Smooth muscle cell (in vitro differentiated cells): ENCODE data around the gene UBN2. TPM values are rescaled to one million over a fixed set of nuclear protein-coding genes. Genes with fewer than 3 reads are reported as not detected.

Experiments
- DNase-seq: peaks from one replicate; lab custom pipeline; 2025; ENCODE audit not compliant: unreplicated experiment; lab: John Stamatoyannopoulos, UW
- H2AFZ ChIP-seq: fragments of 200-600 bp; sonication (generic); 2 replicates; pipeline ENCODE4 v1.6.0; 2016; ENCODE audit warnings: antibody characterized with exemption, low read depth, mild to moderate bottlenecking
- H3F3A ChIP-seq: fragments of 200-600 bp; sonication (generic); 2 replicates; pipeline ENCODE4 v1.6.0; 2017; ENCODE audit warnings: antibody characterized with exemption, low read depth
- H3K27ac ChIP-seq: fragments of 200-600 bp; sonication (generic); 2 replicates; pipeline ENCODE4 v1.5.1; 2016; ENCODE audit warnings: low read depth, mild to moderate bottlenecking
- H3K27me3 ChIP-seq: fragments of 200-600 bp; sonication (generic); 2 replicates; pipeline ENCODE4 v1.6.1; 2016; ENCODE audit warnings: low read depth, mild to moderate bottlenecking
- H3K36me3 ChIP-seq: fragments of 200-600 bp; sonication (generic); 2 replicates; pipeline ENCODE4 v1.5.1; 2016; ENCODE audit warnings: low read depth
- H3K4me1 ChIP-seq: fragments of 200-600 bp; sonication (generic); 2 replicates; pipeline ENCODE4 v1.5.1; 2016; ENCODE audit warnings: low read depth
- H3K4me2 ChIP-seq: fragments of 200-600 bp; sonication (generic); 2 replicates; pipeline ENCODE4 v1.6.0; 2016; ENCODE audit warnings: mild to moderate bottlenecking
- H3K4me3 ChIP-seq: fragments of 200-600 bp; sonication (generic); 2 replicates; pipeline ENCODE4 v1.5.1; 2016; ENCODE audit warnings: mild to moderate bottlenecking
- H3K79me2 ChIP-seq: fragments of 200-600 bp; sonication (generic); 2 replicates; pipeline ENCODE4 v1.6.0; 2016; ENCODE audit warnings: low read depth, mild to moderate bottlenecking
- H3K9ac ChIP-seq: fragments of 200-600 bp; sonication (generic); 2 replicates; pipeline ENCODE4 v1.6.0; 2016; ENCODE audit warnings: low read depth
- H3K9me3 ChIP-seq: fragments of 200-600 bp; sonication (generic); replicated peaks from 2 replicates; pipeline ENCODE4 v1.5.1; 2016; ENCODE audit warnings: low read depth
- H4K20me1 ChIP-seq: fragments of 200-600 bp; sonication (generic); 2 replicates; pipeline ENCODE4 v1.6.0; 2016; ENCODE audit warnings: low read depth
- CTCF ChIP-seq: fragments of 200-600 bp; sonication (generic); IDR thresholded peaks from 2 replicates; pipeline ENCODE4 v1.5.1; 2017; ENCODE audit warnings: borderline replicate concordance, mild to moderate bottlenecking, antibody characterized with exemption; ENCODE audit not compliant: insufficient read depth, poor library complexity, severe bottlenecking
- WGBS: methylation state at CpG from one replicate; pipeline ENCODE4 v1.1.7; 2016; ENCODE audit warnings: low lambda C conversion rate; 5-methylcytosine and 5-hydroxymethylcytosine counted together
- polyA plus RNA-seq: library from polyadenylated mRNA; unstranded; fragments of >200 nt; fragmentation: Nextera tagmentation; extraction: Ambion mirVana; gene quantifications from 2 replicates; pipeline ENCODE4 v1.2.1, GENCODE V29; 2016
- total RNA-seq: library from RNA; depleted of rRNA; stranded (reverse); fragments of >200 nt; gene quantifications from 2 replicates; pipeline ENCODE4 v1.2.3, GENCODE V29; 2014

The UBN2 gene
- total and polyA plus RNA-seq, 2 experiments from 2014 or later, result 2.5 to 13.4 TPM

- peaks cover 2% of the 10 kb centered on the region for H3K9me3 ChIP-seq
- H3K4me2 ChIP-seq, result no peak overlapping the region
- DNase-seq, result no peak
- H4K20me1 ChIP-seq, result no peaks in the 10 kb centered on the region
- H3K9ac ChIP-seq, result no peak overlapping the region
- H3F3A ChIP-seq, result no peaks in the 10 kb centered on the region
- no peak overlapping the region for H3K4me3 ChIP-seq
- TF ChIP-seq CTCF, result no peak
- H3K36me3 ChIP-seq, result no peaks in the 10 kb centered on the region
- H3K27ac ChIP-seq, result no peak overlapping the region
- H3K4me1 ChIP-seq, result no peaks in the 10 kb centered on the region
- no peak overlapping the region for H2AFZ ChIP-seq
- H3K27me3 ChIP-seq, result no peaks in the 10 kb centered on the region
- 95% methylated on average over 2 of the region's 2 CpGs for WGBS
- H3K79me2 ChIP-seq, result no peaks in the 10 kb centered on the region
Measured at GRCh38 chr7:139200382-139200781, 30.7 kb upstream of the UBN2 start.

- H3K9ac ChIP-seq, result no peak overlapping the region
- DNase-seq, result no peak
- peaks cover 13% of the 10 kb centered on the region for H3K9me3 ChIP-seq
- H2AFZ ChIP-seq, result no peak overlapping the region
- no peaks in the 10 kb centered on the region for H3K79me2 ChIP-seq
- no peaks in the 10 kb centered on the region for H3K4me1 ChIP-seq
- no peak for TF ChIP-seq CTCF
- H3F3A ChIP-seq, result no peaks in the 10 kb centered on the region
- no peak overlapping the region for H3K4me3 ChIP-seq
- 76% methylated on average over 3 of the region's 3 CpGs for WGBS
- H3K4me2 ChIP-seq, result no peak overlapping the region
- no peaks in the 10 kb centered on the region for H3K27me3 ChIP-seq
- H3K36me3 ChIP-seq, result no peaks in the 10 kb centered on the region
- H4K20me1 ChIP-seq, result no peaks in the 10 kb centered on the region
- no peak overlapping the region for H3K27ac ChIP-seq
Measured at GRCh38 chr7:139203992-139204391, 27.0 kb upstream of the UBN2 start.

GRCh38 chr7:139205843-139206242, 25.2 kb upstream of the UBN2 start:
- no peaks in the 10 kb centered on the region for H3K79me2 ChIP-seq

More at GRCh38 chr7:139205843-139206242, 25.2 kb upstream of the UBN2 start:
- Histone ChIP-seq H3K4me1 (no peaks in the 10 kb centered on the region), H3F3A (no peaks in the 10 kb centered on the region), H3K4me2 (no peak overlapping the region), H3K27ac (no peak overlapping the region), H3K4me3 (no peak overlapping the region), H3K36me3 (no peaks in the 10 kb centered on the region), H3K27me3 (no peaks in the 10 kb centered on the region), H2AFZ (no peak overlapping the region), H3K9me3 (peaks cover 13% of the 10 kb centered on the region), H3K9ac (no peak overlapping the region), H4K20me1 (no peaks in the 10 kb centered on the region)
- DNase-seq, result no peak
- no peak for TF ChIP-seq CTCF
